Tibial nerve (tissue), 4 donors: ENCODE data around the gene FIGNL1.

Experiments used
- CTCF ChIP-seq, 5 experiments: fragments of 200-600 bp in 3 of 5; fragments of 450-650 bp in 2 of 5; sonication (generic) in 3 of 5; IDR thresholded peaks; one replicate each; pipeline ENCODE4 v1.5.1; 2016 to 2019; ENCODE audit warnings: antibody characterized with exemption in 5 of 5, mild to moderate bottlenecking in 3 of 5, moderate library complexity in 2 of 5
- EP300 ChIP-seq, 2 donors: sonication (generic); formaldehyde crosslinking; IDR thresholded peaks; one replicate each; pipeline ENCODE4 v1.6.1; 2017; ENCODE audit warnings: antibody characterized with exemption in 2 of 2, mild to moderate bottlenecking in 1 of 2
- POLR2A ChIP-seq, 2 donors: fragments of 450-650 bp; IDR thresholded peaks; one replicate each; pipeline ENCODE4 v1.6.1; 2017; ENCODE audit warnings: antibody characterized with exemption in 2 of 2, mild to moderate bottlenecking in 2 of 2, moderate library complexity in 2 of 2

- TF ChIP-seq CTCF (IDR thresholded peaks at IDR 0.05) (no peak), POLR2A (IDR thresholded peaks at IDR 0.05) (no peak), EP300 (IDR thresholded peaks at IDR 0.05) (no peak)
Measured at GRCh38 chr7:50491209-50491608, 41.1 kb upstream of the FIGNL1 start.
